ENCODE results near the gene UNC5C. TPM values are rescaled to one million over a fixed set of nuclear protein-coding genes. Genes with fewer than 3 reads are reported as not detected.

UNC5C gene
- total RNA-seq, 1 experiment from 2014 or later, result not detected

- no peaks in the 10 kb centered on the region for H3K9me3 Mint-ChIP-seq (ENCODE audit: unreplicated experiment)
- H3K4me3 Mint-ChIP-seq (ENCODE audit: unreplicated experiment), result no peak overlapping the region
- H3K36me3 Mint-ChIP-seq (ENCODE audit: insufficient read depth, unreplicated experiment), result peaks cover 7% of the 10 kb centered on the region
- no peaks in the 10 kb centered on the region for H3K27me3 Mint-ChIP-seq (ENCODE audit: insufficient read depth, unreplicated experiment)
- ChIA-PET POLR2A (no interaction called here), CTCF (no interaction called here)
- Histone ChIP-seq H3K4me1 (no peaks in the 10 kb centered on the region), H3K9me3 (no peaks in the 10 kb centered on the region), H3K36me3 (ENCODE audit: control insufficient read depth, insufficient read depth, low read length) (no peaks in the 10 kb centered on the region), H3K27me3 (replicated peaks; ENCODE audit: control insufficient read depth, insufficient read depth, low read length) (no peaks in the 10 kb centered on the region), H3K4me3 (ENCODE audit: low read depth, low read length) (no peak overlapping the region)
- H3K27ac Mint-ChIP-seq (ENCODE audit: unreplicated experiment), result no peak overlapping the region
- no peak for TF ChIP-seq CTCF (IDR thresholded peaks at IDR 0.05; ENCODE audit: insufficient read depth in 1 of 2, low read depth in 1 of 2, low read length in 1 of 2, severe bottlenecking in 1 of 2, unreplicated experiment in 1 of 2)
- no TSS peak for BruUV-seq (replicated peaks)
- no peaks in the 10 kb centered on the region for H3K4me1 Mint-ChIP-seq (ENCODE audit: low read depth, unreplicated experiment)
- intact Hi-C loops (cut with micrococcal nuclease; ENCODE audit: unreplicated experiment), result no loop called here
- no peak for DNase-seq
Observed at GRCh38 chr4:95129821-95130311, 418.9 kb downstream of the UNC5C start.

GRCh38 chr4:95129031-95129430, 419.7 kb downstream of the UNC5C start:
- no peaks in the 10 kb centered on the region for H3K27me3 Mint-ChIP-seq (ENCODE audit: insufficient read depth, unreplicated experiment)
- no peak for DNase-seq
- no TSS peak for BruUV-seq (replicated peaks)
- intact Hi-C loops (cut with micrococcal nuclease; ENCODE audit: unreplicated experiment), result no loop called here
- no peaks in the 10 kb centered on the region for H3K9me3 Mint-ChIP-seq (ENCODE audit: unreplicated experiment)
- no peak overlapping the region for H3K4me3 ChIP-seq (ENCODE audit: low read depth, low read length)
- peaks cover 7% of the 10 kb centered on the region for H3K36me3 Mint-ChIP-seq (ENCODE audit: insufficient read depth, unreplicated experiment)
- H3K4me1 ChIP-seq, result no peaks in the 10 kb centered on the region
- H3K9me3 ChIP-seq, result no peaks in the 10 kb centered on the region
- no peaks in the 10 kb centered on the region for H3K27me3 ChIP-seq (replicated peaks; ENCODE audit: control insufficient read depth, insufficient read depth, low read length)
- H3K4me3 Mint-ChIP-seq (ENCODE audit: unreplicated experiment), result no peak overlapping the region
- ChIA-PET CTCF (no interaction called here), POLR2A (no interaction called here)
- H3K4me1 Mint-ChIP-seq (ENCODE audit: low read depth, unreplicated experiment), result no peaks in the 10 kb centered on the region
- TF ChIP-seq CTCF (IDR thresholded peaks at IDR 0.05; ENCODE audit: insufficient read depth in 1 of 2, low read depth in 1 of 2, low read length in 1 of 2, severe bottlenecking in 1 of 2, unreplicated experiment in 1 of 2), result no peak
- no peak overlapping the region for H3K27ac Mint-ChIP-seq (ENCODE audit: unreplicated experiment)
- no peaks in the 10 kb centered on the region for H3K36me3 ChIP-seq (ENCODE audit: control insufficient read depth, insufficient read depth, low read length)

- POLR2A ChIA-PET, result no interaction called here
Observed at GRCh38 chr4:95124906-95125504, 423.8 kb downstream of the UNC5C start.

More at GRCh38 chr4:95124906-95125504, 423.8 kb downstream of the UNC5C start:
- TF ChIP-seq CTCF (IDR thresholded peaks at IDR 0.05; ENCODE audit: insufficient read depth in 1 of 2, low read depth in 1 of 2, low read length in 1 of 2, severe bottlenecking in 1 of 2, unreplicated experiment in 1 of 2), result peak; percentile 56 to 58
- Histone ChIP-seq H3K9me3 (no peaks in the 10 kb centered on the region), H3K4me1 (no peaks in the 10 kb centered on the region), H3K36me3 (ENCODE audit: control insufficient read depth, insufficient read depth, low read length) (no peaks in the 10 kb centered on the region), H3K27me3 (replicated peaks; ENCODE audit: control insufficient read depth, insufficient read depth, low read length) (no peaks in the 10 kb centered on the region), H3K4me3 (ENCODE audit: low read depth, low read length) (no peak overlapping the region)
- CTCF ChIA-PET, result interaction anchor here (0.7 to 1.0 kb wide), 3 partner anchors 20 to 120 kb away, joined by 3 read pairs; no protein-coding TSS in a partner anchor
- H3K9me3 Mint-ChIP-seq (ENCODE audit: unreplicated experiment), result no peaks in the 10 kb centered on the region
- H3K36me3 Mint-ChIP-seq (ENCODE audit: insufficient read depth, unreplicated experiment), result no peaks in the 10 kb centered on the region
- intact Hi-C loops (cut with micrococcal nuclease; ENCODE audit: unreplicated experiment), result loop anchor here (1.0 kb wide), 1 partner anchor 504 kb away; no protein-coding TSS in a partner anchor
- H3K27me3 Mint-ChIP-seq (ENCODE audit: insufficient read depth, unreplicated experiment), result no peaks in the 10 kb centered on the region
- H3K4me3 Mint-ChIP-seq (ENCODE audit: unreplicated experiment), result no peak overlapping the region
- DNase-seq, result peak in 1 of 2 experiments; percentile 43
- no peak overlapping the region for H3K27ac Mint-ChIP-seq (ENCODE audit: unreplicated experiment)
- no peaks in the 10 kb centered on the region for H3K4me1 Mint-ChIP-seq (ENCODE audit: low read depth, unreplicated experiment)
- BruUV-seq (replicated peaks), result no TSS peak
